Activated naive CD4-positive, alpha-beta T cell treated with anti-CD3 and anti-CD28 coated beads, Interleukin-2, amount 10 ng/mL, durations not matched to agents 7 days and 5 days (primary cell): ENCODE data around the gene APOL3.
"Not testable (repeated sequence)": the region's sequence is repeated elsewhere in the genome, so short reads cannot be mapped to it uniquely, and the experiment has no call there.

Source experiments
- CTCF ChIA-PET: fragments of 350-600 bp; sonication (Branson Sonifier 250); formaldehyde crosslinking; loops from one replicate; lab custom pipeline; 2021; ENCODE audit warnings: antibody characterized with exemption; lab: Charles Lee
- DNase-seq: peaks from one replicate; pipeline ENCODE4 v3.0.0-alpha.2; 2020
- H3K27ac Mint-ChIP-seq: one replicate; pipeline ENCODE4 v1.8.0; 2021; ENCODE audit warnings: mild to moderate bottlenecking, moderate library complexity, mixed read lengths
- H3K27me3 Mint-ChIP-seq: one replicate; pipeline ENCODE4 v1.8.0; 2021; ENCODE audit warnings: mild to moderate bottlenecking, mixed read lengths
- H3K36me3 Mint-ChIP-seq: one replicate; pipeline ENCODE4 v1.8.0; 2021; ENCODE audit warnings: mixed read lengths
- H3K4me1 Mint-ChIP-seq: one replicate; pipeline ENCODE4 v1.8.0; 2021; ENCODE audit warnings: mixed read lengths
- H3K4me3 Mint-ChIP-seq: one replicate; pipeline ENCODE4 v1.8.0; 2021; ENCODE audit warnings: mild to moderate bottlenecking, moderate library complexity, mixed read lengths
- H3K9me3 Mint-ChIP-seq: one replicate; pipeline ENCODE4 v1.8.0; 2021; ENCODE audit warnings: mixed read lengths

APOL3 gene

GRCh38 chr22:36129071-36129470 is 31.5 kb downstream of the APOL3 start:
- DNase-seq: no peak
- Mint-ChIP-seq H3K4me1 (peaks cover 8% of the 10 kb centered on the region), H3K4me3 (no peak overlapping the region), H3K27ac (no peak overlapping the region), H3K9me3 (no peaks in the 10 kb centered on the region), H3K36me3 (no peaks in the 10 kb centered on the region), H3K27me3 (peaks cover 33% of the 10 kb centered on the region)
- CTCF ChIA-PET: interaction anchor here (0.6 kb wide), 1 partner anchor 62 kb away, joined by 3 read pairs; no protein-coding TSS in a partner anchor

GRCh38 chr22:36125994-36126531 is 34.5 kb downstream of the APOL3 start:
- no peak for DNase-seq
- no peaks in the 10 kb centered on the region for H3K9me3 Mint-ChIP-seq
- peaks cover 14% of the 10 kb centered on the region for H3K4me1 Mint-ChIP-seq
- peaks cover 39% of the 10 kb centered on the region for H3K27me3 Mint-ChIP-seq
- CTCF ChIA-PET: interaction anchor here (2.7 kb wide), 1 partner anchor 60 kb away, joined by 23 read pairs; no protein-coding TSS in a partner anchor
- H3K36me3 Mint-ChIP-seq: no peaks in the 10 kb centered on the region
- H3K27ac Mint-ChIP-seq: no peak overlapping the region
- H3K4me3 Mint-ChIP-seq: no peak overlapping the region

- Mint-ChIP-seq H3K4me1 (peaks cover 14% of the 10 kb centered on the region), H3K9me3 (no peaks in the 10 kb centered on the region), H3K4me3 (no peak overlapping the region), H3K27me3 (peaks cover 40% of the 10 kb centered on the region), H3K27ac (no peak overlapping the region), H3K36me3 (no peaks in the 10 kb centered on the region)
- DNase-seq: no peak
- CTCF ChIA-PET: interaction anchor here (1.3 to 2.7 kb wide), 6 partner anchors 11 to 195 kb away, joined by 3 to 23 read pairs (median 4); no protein-coding TSS in a partner anchor
Observed at GRCh38 chr22:36125434-36125833, 35.1 kb downstream of the APOL3 start.

- no peak overlapping the region for H3K4me3 Mint-ChIP-seq
- H3K4me1 Mint-ChIP-seq: peaks cover 14% of the 10 kb centered on the region
- DNase-seq: no peak
- no peaks in the 10 kb centered on the region for H3K9me3 Mint-ChIP-seq
- peaks cover 39% of the 10 kb centered on the region for H3K27me3 Mint-ChIP-seq
- no peaks in the 10 kb centered on the region for H3K36me3 Mint-ChIP-seq
- H3K27ac Mint-ChIP-seq: no peak overlapping the region
- CTCF ChIA-PET: interaction anchor here (0.6 to 2.7 kb wide), 16 partner anchors 9 to 637 kb away, joined by 3 to 23 read pairs (median 4); no protein-coding TSS in a partner anchor
Observed at GRCh38 chr22:36124666-36125065, 35.9 kb downstream of the APOL3 start.

- no peaks in the 10 kb centered on the region for H3K36me3 Mint-ChIP-seq
- CTCF ChIA-PET: interaction anchor here (0.6 to 2.7 kb wide), 16 partner anchors 10 to 636 kb away, joined by 3 to 23 read pairs (median 4); no protein-coding TSS in a partner anchor
- H3K4me3 Mint-ChIP-seq: peak overlapping the region; percentile 6
- DNase-seq: peak; percentile 94
- no peaks in the 10 kb centered on the region for H3K9me3 Mint-ChIP-seq
- peak overlapping the region; percentile 73 for H3K27ac Mint-ChIP-seq
- peaks cover 14% of the 10 kb centered on the region for H3K4me1 Mint-ChIP-seq
- H3K27me3 Mint-ChIP-seq: peaks cover 39% of the 10 kb centered on the region
Observed at GRCh38 chr22:36123673-36124630, 36.6 kb downstream of the APOL3 start.

GRCh38 chr22:36120621-36121351 is 39.8 kb downstream of the APOL3 start:
- Mint-ChIP-seq H3K4me1 (peaks cover 14% of the 10 kb centered on the region), H3K27ac (peak overlapping the region; percentile 21), H3K27me3 (peaks cover 20% of the 10 kb centered on the region)
- H3K4me3 Mint-ChIP-seq, H3K36me3 Mint-ChIP-seq, H3K9me3 Mint-ChIP-seq, DNase-seq, CTCF ChIA-PET: not testable (repeated sequence)

- Mint-ChIP-seq H3K9me3 (no peaks in the 10 kb centered on the region), H3K4me1 (no peaks in the 10 kb centered on the region), H3K4me3 (no peak overlapping the region), H3K27ac (no peak overlapping the region), H3K36me3 (no peaks in the 10 kb centered on the region), H3K27me3 (peaks cover 15% of the 10 kb centered on the region)
- CTCF ChIA-PET: interaction anchor here (0.8 kb wide), 1 partner anchor 51 kb away, joined by 4 read pairs; no protein-coding TSS in a partner anchor
- no peak for DNase-seq
Observed at GRCh38 chr22:36117053-36117554, 43.5 kb downstream of the APOL3 start.

GRCh38 chr22:36116127-36116526 is 44.4 kb downstream of the APOL3 start:
- Mint-ChIP-seq H3K27me3 (peaks cover 18% of the 10 kb centered on the region), H3K4me1 (no peaks in the 10 kb centered on the region), H3K4me3 (no peak overlapping the region), H3K36me3 (no peaks in the 10 kb centered on the region), H3K9me3 (no peaks in the 10 kb centered on the region), H3K27ac (no peak overlapping the region)
- no peak for DNase-seq
- CTCF ChIA-PET: no interaction called here

GRCh38 chr22:36113121-36113520 is 47.4 kb downstream of the APOL3 start:
- H3K36me3 Mint-ChIP-seq: no peaks in the 10 kb centered on the region
- H3K4me3 Mint-ChIP-seq: no peak overlapping the region
- H3K4me1 Mint-ChIP-seq: no peaks in the 10 kb centered on the region
- no peaks in the 10 kb centered on the region for H3K9me3 Mint-ChIP-seq
- peaks cover 19% of the 10 kb centered on the region for H3K27me3 Mint-ChIP-seq
- no peak for DNase-seq
- H3K27ac Mint-ChIP-seq: no peak overlapping the region
- CTCF ChIA-PET: interaction anchor here (0.7 kb wide), 1 partner anchor 67 kb away, joined by 3 read pairs; no protein-coding TSS in a partner anchor

GRCh38 chr22:36111316-36111715 is 49.2 kb downstream of the APOL3 start:
- no peak for DNase-seq
- Mint-ChIP-seq H3K27ac (no peak overlapping the region), H3K9me3 (no peaks in the 10 kb centered on the region), H3K4me1 (no peaks in the 10 kb centered on the region), H3K4me3 (no peak overlapping the region), H3K36me3 (no peaks in the 10 kb centered on the region), H3K27me3 (peaks cover 23% of the 10 kb centered on the region)
- CTCF ChIA-PET: no interaction called here

- no peaks in the 10 kb centered on the region for H3K9me3 Mint-ChIP-seq
- H3K27me3 Mint-ChIP-seq: peaks cover 30% of the 10 kb centered on the region
- no peak for DNase-seq
- CTCF ChIA-PET: no interaction called here
- no peaks in the 10 kb centered on the region for H3K4me1 Mint-ChIP-seq
- no peak overlapping the region for H3K27ac Mint-ChIP-seq
- H3K36me3 Mint-ChIP-seq: no peaks in the 10 kb centered on the region
- H3K4me3 Mint-ChIP-seq: no peak overlapping the region
Observed at GRCh38 chr22:36110306-36110881, 50.2 kb downstream of the APOL3 start.

- H3K4me1 Mint-ChIP-seq: no peaks in the 10 kb centered on the region
- H3K4me3 Mint-ChIP-seq: no peak overlapping the region
- H3K27ac Mint-ChIP-seq: no peak overlapping the region
- H3K27me3 Mint-ChIP-seq: peaks cover 36% of the 10 kb centered on the region
- no peak for DNase-seq
- H3K36me3 Mint-ChIP-seq: no peaks in the 10 kb centered on the region
- H3K9me3 Mint-ChIP-seq: no peaks in the 10 kb centered on the region
- CTCF ChIA-PET: no interaction called here
Observed at GRCh38 chr22:36107436-36107835, 53.1 kb downstream of the APOL3 start.

GRCh38 chr22:36106910-36107309 is 53.6 kb downstream of the APOL3 start:
- H3K36me3 Mint-ChIP-seq: no peaks in the 10 kb centered on the region
- no peak for DNase-seq
- no peaks in the 10 kb centered on the region for H3K4me1 Mint-ChIP-seq
- CTCF ChIA-PET: no interaction called here
- H3K4me3 Mint-ChIP-seq: no peak overlapping the region
- H3K27me3 Mint-ChIP-seq: peaks cover 37% of the 10 kb centered on the region
- H3K27ac Mint-ChIP-seq: no peak overlapping the region
- no peaks in the 10 kb centered on the region for H3K9me3 Mint-ChIP-seq
